HG02678 (cell line): ENCODE measurements around the gene LSM7.

Experiments
- ATAC-seq: cut with Tn5 transposase; IDR thresholded peaks from one replicate; pipeline ENCODE4 v1.9.1; 2021; ENCODE audit warnings: mild to moderate bottlenecking, moderate library complexity; ENCODE audit not compliant: unreplicated experiment

LSM7 gene

DNA sequence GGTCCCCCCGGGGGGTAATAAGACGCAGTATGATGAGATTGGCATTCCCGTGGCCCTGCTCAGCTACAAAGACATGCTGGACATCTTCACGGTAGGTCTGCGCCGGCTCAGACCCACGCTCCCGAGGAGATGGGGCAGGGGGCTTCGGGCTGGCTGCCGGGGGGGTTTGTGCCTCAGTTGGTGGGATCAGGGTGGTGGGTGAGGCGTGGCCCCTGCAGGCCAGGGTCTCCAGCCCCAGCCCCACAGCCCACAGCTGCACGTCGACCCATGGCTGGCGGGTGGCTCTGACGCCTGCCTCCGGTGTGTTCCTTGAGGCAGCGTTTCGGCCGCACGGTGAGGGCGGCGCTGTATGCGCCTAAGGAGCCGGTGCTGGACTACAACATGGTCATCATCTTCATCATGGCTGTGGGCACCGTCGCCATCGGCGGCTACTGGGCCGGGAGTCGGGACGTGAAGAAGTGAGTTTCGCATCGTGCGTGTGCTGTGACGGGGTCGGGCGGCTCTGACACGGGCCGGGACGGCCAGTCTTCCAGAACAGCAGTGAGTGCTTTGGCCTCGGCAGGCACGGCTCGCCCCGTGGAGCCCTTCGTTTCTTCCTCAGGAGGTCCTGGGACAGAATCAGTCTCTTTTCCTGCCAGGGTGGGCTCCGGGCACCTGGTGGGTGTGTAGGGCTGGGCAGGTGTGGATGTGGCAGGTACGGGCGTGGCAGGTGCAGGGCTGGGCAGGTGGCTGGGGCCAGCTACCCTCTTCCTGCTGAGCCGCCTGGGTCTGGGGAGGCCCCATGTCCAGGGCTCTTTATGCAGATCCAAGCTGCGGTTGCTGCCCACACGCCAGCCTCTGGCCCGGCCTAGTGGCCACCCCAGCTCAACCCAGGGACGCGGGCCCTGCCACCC, 10.6 kb upstream of the LSM7 start:
- ATAC-seq: no peak

DNA sequence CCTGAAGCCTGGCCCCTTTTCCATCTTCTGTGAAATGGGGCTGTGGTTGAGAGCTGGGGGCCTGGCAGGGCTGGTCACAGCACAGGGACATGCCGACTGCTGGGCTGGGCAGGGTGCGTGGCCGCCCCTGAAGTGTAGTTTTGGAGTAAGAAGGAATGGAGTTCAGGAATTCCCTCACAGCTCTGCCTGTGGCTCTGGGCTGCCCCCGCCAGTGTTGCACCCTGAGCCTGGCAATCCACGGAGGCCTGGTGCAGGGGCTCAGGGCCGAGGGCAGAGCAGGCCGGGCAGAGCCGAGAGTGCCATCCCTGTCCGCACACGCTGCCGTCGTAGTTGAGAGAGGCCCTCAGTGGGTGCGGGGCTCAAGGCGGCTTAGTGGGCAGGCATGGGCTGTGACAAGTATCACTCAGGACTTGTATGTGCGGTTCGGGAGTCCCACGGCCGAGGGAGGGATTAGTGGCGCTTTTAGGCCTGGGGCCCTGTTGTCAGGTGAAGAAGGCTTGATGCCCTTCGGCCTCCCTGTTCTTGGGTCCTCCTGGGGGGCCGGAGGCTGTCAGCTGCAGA, 9.7 kb upstream of the LSM7 start:
- no peak for ATAC-seq

DNA sequence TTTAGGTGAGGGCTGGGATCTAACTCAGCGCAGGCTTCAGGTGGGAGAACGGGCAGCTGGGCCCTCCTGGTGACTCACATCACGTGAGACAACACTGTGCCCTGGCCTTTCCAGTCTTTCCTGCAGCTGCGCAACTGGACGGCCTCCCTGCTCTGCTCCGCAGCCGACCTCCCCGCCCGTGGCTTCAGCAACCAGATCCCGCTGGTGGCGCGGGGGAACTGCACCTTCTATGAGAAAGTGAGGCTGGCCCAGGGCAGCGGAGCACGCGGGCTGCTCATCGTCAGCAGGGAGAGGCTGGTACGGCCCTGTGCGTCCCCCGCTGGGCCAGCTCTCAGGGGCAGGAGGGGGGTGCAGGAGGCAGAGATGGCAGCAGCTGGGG, 8.9 kb upstream of the LSM7 start:
- ATAC-seq: no peak

DNA sequence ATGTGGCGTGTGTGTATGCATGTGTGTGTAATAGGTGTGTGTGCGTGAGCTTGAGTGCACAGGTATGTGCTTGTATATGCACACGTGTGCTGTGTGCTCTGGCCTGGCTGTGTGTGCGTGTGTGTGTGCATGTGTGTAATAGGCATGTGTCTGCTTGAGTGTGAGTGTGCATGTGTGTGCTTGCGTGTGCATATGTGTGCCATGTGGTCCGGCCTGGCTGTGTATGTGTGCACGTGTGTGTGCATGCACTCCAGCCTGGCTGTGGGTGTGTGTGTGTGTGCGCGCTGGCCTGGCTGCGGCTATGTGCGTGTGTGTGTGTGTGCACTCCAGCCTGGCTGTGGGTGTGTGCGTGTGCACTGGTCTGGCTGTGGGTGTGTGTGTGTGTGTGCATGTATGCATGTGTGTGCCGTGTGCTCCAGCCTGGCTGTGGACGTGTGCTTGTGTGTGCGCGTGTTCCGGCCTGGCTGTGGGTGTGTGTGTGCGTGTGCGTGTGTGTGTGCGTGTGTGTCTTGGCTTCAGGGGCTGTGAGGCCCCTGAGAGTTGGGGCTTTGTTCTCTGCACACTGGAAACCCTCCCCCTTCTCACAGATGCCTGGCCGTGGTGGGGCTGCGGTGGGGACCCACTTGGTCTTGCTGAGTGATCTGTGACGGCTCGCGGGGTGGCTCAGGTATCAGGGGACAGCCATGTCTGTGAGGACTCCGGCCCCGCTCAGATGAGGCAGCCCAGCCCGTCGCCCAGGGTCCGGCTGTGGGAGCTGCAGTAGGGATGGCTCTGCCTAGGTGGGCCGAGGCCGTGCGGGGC, 8.3 kb upstream of the LSM7 start:
- no peak for ATAC-seq

DNA sequence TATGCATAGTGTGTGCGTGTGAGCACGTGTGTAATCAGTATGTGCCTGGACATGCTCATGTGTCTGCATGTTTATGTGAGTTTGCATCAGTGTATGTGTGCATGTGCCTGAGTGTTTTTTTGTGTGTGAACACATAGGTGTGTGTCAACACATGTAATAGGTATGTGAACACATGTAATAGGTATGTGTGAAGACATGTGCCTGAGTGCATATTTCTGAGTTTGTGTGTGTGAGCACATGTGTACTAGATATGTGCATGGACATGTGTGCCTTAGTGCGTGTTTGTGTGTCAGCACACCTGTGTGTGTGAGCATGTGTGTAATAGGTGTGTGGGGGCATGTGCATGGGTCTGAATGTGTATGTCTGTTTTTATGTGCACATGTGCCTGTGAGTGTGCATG, 7.5 kb upstream of the LSM7 start:
- no peak for ATAC-seq

DNA sequence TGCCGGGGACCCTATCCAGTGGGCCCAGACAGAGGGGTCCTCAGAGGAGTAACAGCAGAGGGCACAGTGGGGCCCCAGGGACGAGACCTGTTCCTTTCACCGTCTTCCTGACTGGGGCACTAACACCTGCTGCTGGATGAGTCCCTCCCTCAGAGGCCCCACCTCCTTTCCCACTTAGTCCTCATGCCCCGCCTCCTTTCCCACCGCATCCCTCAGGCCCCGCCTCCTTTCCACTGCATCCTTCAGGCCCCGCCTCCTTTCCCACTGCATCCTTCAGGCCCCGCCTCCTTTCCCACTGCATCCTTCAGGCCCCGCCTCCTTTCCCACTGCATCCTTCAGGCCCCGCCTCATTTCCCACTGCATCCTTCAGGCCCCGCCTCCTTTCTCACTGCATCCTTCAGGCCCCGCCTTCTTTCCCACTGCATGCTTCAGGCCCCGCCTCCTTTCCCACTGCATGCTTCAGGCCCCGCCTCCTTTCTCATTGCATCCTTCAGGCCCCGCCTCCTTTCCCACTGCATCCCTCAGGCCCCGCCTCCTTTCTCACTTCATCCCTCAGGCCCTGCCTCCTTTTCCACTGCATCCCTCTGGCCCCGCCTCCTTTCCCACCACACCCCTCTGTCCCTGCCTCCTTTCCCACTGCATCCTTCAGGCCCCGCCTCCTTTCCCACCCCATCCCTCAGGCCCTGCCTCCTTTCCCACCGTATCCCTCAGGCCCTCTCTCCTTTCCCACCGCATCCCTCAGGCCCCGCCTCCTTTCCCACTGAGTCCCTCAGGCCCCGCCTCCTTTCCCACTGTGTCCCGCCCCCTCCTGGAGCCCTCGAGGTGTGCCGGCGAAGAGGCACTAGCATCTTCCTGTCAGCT, 6.8 kb upstream of the LSM7 start:
- no peak for ATAC-seq

DNA sequence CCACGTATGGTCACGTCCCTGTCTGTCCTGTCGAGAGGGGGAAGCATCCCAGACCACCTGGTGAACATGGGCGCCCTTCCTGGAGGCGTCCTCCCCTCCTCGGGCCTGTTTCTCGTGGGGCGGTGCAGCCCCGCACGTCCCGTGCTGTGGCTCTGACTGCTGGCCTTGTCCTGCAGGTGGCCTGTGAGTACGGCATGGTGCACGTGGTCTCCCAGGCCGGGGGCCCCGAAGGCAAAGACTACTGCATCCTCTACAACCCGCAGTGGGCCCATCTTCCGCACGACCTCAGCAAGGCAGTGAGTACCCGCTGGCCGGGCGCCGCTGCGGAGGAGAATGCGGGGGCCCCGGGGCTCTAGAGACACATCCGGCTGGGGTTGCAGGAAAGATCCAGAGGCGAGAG, 6.0 kb upstream of the LSM7 start:
- ATAC-seq: no peak

DNA sequence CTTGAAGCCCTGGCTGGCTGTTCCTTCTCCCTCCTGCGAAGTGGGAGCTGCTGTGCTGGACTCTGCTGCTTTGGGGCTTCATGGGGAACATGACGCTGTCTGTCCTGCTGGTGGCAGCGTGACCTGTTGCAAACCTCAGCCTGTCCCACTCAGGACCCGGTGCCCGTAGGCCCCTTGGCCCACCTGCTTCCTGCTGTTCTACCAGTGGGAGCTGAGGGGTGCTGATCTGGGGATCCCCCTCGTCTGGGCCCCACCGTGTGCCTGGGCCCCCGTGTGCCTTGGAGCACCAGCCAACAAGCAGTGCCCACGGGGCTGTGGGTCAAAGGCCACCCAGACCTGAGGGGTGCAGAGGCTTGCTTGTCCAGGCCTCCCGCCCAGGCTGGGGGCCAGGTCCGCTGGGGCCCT, 5.4 kb upstream of the LSM7 start:
- no peak for ATAC-seq

DNA sequence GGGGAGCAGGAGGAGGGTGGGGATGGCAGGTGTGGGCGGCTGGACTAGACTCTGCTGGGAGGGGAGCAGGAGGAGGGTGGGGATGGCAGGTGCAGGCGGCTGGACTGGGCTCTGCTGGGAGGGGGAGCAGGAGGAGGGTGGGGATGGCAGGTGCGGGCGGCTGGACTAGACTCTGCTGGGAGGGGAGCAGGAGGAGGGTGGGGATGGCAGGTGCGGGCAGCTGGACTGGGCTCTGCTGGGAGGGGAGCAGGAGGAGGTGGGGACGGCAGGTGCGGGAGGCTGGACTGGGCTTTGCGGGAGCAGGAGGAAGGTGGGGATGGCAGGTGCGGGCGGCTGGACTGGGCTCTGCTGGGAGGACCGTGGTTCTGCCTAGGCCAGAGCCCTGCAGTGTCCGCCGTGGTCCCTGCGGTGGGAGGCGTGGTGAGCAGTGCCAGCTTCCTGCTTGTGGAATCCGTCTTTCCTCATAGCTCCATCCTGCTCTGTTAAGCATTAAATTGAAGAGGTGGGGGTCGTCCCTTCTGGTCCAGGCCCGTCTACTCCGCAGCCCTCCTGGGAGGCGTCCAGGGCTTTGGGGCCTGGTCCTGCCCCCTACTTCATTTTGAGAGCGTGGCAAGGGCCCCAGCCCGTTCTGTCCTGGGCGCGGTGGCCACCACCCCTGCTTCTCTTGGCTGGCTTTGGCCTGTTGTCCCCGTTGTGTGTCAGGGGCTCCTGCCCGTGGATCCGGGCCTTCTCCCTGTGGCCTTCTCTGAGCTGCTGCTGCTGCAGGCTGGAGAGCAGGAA, 4.8 kb upstream of the LSM7 start:
- ATAC-seq: no peak

DNA sequence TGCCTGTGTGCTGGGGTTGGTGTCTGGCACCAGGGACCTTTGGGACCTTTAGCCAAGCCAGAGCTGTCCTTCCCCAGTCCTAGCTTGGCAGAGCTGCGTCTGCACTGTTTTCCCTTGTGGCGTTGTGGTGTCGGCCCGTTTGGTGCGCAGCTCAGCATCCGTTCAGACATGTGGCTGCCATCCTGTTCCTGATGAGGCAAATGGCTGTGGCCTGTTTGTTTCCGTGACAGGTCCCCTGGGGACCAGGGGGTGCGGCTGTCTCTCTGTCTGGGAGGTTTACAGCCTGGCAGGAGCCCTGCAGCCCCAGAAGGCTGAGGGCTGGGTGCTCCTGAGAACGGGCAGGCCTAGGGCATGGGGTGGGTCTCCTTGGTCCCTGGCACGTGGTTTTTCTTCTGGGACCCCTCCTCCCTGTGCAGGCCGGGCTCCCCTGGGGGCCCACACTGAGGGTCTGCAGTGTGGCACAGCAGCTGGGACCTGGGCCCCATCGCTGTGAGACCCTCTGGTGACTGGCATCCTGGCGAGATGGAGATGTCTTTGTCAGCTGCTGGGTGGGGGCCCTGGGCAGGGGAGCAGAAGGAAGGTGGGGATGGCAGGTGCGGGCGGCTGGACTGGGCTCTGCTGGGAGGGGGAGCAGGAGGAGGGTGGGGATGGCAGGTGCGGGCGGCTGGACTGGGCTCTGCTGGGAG, 4.1 kb upstream of the LSM7 start:
- peak; percentile 52 for ATAC-seq

DNA sequence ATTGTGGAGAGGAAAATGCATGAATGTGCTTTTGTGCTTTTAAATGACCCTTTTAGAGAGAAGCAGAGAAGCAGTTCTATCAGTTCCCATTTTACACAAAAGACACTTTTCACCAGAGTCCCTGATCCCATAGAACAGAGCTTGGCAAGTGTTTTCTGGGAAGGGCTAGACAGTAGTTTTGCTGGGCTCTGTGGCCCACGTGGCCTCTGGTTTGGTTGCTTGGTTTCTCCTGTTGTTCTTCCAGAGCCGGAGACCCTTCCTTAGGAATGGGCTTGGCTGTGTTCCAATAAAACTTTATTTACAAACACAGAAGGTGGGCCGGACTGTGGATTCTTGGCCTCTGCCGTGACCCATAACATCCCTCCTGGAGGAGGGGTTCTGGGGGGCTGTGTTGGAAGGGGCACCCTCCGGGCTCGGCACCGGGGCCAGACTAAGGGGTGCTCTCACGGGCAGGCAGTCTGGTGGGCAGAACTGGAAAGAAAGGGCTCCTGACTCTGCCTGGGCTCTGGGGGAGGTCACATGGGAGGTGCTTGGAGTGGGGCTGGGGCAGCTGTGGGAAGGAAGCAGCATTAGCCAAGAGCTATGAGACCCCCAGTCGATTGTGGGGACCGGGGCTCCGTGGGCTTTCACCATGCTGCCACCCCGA, 3.3 kb upstream of the LSM7 start:
- ATAC-seq: no peak

DNA sequence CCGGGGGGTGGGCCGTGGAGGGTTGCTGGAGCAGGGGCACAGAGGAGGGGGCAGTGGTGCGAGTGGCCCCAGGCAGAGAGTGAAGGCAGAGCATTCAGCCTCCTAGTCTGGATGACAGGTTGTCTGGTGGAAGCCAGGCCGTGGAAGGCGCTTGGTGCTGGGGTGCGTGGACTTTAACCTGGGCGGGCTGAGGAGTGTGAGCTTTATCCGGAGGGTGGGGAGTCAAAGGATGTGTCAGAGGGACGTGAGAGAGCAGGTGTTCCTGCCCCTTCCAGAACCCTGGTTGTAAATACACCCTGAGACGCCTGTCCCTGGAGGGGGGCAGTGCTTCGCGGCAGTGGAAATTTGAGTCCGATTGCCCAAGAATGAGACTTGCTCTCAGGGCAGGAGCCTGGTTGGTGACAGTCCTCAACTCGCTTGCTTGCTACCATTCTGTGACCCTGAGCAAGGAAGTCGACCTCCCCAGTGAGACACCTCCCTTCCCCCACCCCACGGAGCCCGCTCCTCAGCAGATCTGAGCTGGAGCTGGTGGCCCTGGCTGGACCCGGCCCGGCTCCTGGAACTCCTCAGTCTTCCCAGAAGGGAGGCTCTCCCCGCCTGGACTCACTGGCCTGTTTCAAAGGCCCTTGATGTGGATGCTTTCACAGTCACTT, 2.4 kb upstream of the LSM7 start:
- no peak for ATAC-seq

DNA sequence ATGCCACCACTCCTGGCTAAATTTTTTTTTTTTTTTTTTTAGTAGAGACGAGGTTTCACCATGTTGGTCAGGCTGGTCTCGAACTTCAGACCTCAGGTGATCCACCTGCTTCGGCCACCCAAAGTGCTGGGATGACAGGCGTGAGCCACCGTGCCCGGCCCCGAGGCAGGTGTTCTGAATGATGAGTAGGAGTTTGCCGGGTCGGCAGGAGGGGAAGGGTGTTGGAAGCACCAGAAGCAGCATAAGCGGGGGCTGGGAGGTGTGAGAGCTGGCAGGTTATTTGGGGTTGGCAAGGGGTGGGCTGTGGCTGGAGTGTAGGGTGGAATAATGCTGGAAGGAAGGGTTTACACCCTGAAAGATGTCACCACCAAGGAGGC, 1.9 kb upstream of the LSM7 start:
- no peak for ATAC-seq

DNA sequence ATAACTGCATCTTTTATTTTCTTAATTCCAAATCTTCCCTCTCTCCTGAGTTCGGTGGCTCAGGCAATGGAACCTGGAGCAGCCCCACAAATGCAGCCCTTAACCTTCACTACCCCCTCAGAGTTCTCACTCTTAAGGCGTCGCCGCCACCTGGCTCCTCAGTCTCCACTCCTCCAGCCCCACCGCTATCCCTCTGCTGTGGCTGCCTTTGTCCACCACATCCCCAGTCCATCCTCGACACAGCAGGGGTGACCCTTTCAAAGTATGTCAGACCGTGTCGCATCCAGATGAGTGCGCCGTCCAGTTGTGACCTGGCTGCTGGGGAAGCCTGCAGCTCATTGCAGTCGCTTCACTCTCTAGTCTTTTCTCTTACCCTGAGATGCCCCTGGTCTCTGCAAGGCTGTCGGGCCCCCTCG, 1.1 kb upstream of the LSM7 start:
- ATAC-seq: no peak

DNA sequence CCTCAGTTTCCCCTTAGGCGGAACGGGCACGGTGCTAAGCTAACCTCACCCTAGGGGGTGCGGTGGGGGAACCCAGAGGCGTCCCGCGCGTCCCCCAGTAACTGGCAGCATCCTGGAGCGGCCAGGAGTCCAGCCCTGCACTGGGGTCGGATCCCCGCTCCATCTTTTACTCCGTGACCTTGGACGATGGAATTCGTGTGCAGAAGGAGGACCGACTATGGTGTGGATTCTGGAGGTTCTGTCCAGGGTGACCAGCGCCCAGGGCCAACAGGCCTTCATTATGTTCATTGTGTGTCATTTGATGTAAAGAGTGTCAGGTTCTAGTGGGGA, 728 bp upstream of the LSM7 start:
- no peak for ATAC-seq

DNA sequence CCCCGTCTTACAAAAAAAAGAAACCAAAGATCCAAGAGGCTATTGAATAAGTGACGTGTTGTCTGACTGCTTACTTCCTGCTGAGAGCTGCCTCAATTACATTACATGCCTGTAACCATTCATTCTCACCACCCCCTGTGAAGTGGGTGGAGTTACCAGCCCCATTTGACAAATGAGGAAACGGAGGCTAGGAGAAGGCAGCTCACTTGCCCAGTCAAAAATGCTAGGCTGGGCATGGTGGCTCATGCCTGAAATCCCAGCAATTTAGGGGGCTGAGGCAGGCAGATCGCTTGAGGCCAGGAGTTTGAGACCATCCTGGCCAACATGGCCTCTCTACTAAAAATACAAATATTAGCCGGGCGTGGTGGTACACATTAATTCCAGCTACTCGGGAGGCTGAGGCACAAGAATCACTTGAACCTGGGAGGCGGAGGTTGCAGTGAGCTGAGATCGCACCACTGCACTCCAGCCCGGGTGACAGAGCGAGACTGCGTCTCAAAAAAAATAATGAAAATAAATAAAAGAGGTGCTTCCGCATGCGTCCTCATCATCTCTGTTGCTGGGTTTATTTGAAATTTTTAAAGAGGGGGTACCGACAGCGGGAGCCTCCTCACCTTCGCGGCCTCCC, 499 bp downstream of the LSM7 start:
- ATAC-seq: no peak

DNA sequence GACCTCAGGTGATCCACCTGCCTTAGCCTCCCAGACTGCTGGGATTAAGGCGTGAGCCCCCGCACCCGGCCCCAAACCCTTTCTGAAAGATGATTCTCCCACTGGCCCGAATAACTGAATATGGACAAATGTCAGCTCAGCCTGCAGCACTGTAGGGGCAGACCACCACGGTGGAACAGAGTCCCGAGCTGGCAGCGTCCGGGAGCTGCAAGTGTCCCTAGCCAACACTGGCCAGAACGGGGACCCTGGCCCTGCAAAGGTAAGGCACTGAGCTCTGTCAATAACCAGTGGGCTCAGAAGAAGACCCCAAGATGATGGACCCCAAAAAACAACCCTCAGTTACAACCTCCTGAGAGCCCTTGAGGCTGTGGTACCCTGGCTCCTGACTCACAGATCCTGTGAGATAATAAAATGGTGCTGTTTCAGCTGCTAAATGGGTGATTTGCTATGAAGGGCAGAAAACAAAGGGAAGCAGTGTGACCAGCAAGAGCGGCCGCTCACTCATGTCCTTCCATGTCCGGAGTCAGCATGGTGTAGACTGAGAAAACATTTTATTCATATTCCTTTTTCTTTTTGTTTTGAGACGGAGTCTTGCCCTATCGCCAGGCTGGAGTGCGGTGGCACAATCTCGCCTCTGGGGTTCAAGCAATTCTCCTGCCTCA, 1.6 kb downstream of the LSM7 start:
- no peak for ATAC-seq
